ENCODE data around the gene ZC3H6.

Gene ZC3H6, protein sequence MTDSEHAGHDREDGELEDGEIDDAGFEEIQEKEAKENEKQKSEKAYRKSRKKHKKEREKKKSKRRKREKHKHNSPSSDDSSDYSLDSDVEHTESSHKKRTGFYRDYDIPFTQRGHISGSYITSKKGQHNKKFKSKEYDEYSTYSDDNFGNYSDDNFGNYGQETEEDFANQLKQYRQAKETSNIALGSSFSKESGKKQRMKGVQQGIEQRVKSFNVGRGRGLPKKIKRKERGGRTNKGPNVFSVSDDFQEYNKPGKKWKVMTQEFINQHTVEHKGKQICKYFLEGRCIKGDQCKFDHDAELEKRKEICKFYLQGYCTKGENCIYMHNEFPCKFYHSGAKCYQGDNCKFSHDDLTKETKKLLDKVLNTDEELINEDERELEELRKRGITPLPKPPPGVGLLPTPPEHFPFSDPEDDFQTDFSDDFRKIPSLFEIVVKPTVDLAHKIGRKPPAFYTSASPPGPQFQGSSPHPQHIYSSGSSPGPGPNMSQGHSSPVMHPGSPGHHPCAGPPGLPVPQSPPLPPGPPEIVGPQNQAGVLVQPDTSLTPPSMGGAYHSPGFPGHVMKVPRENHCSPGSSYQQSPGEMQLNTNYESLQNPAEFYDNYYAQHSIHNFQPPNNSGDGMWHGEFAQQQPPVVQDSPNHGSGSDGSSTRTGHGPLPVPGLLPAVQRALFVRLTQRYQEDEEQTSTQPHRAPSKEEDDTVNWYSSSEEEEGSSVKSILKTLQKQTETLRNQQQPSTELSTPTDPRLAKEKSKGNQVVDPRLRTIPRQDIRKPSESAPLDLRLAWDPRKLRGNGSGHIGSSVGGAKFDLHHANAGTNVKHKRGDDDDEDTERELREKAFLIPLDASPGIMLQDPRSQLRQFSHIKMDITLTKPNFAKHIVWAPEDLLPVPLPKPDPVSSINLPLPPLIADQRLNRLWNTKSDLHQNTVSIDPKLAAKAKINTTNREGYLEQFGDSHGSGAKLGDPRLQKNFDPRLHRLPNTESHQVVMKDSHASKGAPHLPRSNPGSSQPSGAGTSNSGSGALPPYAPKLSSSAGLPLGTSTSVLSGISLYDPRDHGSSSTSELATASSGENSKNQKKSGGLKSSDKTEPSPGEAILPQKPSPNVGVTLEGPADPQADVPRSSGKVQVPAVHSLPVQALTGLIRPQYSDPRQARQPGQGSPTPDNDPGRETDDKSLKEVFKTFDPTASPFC

DNA sequence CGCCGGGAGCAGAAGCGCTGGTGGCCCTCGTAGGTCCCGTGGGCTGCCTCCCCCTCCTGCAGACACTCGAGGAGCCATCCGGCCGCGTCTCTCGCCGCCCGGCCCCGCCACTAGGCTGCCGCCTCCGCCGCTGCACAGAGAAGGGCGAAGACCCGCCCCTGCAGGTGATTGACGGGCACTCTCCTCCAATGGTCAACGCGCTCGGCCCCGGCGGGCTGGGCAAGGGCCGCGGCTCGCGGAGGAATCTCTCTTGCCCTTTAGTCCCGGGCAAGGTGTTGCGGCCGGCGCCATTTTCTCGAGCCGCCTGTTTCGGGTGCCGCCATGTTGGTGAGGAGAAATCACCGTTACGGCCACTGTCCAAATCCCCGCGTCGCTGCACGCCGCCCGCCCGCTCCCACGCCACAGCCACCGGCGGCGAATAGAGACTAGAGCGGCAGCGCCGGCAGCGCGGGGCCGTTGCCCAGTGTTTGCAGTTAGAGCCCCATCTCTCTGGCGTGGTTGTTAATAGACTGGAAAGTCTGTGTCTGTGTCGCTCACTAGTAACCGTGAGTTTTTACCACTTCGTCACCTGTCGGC lies at the start of gene ZC3H6:
ZC3H6 (plus strand) TSS at position 287 of the 576 bp plus-strand sequence. CDS start 398 bp downstream, outside the sequence.
- DNase-seq (ENCODE audit: low read depth, low spot score): peak; percentile 83

DNA sequence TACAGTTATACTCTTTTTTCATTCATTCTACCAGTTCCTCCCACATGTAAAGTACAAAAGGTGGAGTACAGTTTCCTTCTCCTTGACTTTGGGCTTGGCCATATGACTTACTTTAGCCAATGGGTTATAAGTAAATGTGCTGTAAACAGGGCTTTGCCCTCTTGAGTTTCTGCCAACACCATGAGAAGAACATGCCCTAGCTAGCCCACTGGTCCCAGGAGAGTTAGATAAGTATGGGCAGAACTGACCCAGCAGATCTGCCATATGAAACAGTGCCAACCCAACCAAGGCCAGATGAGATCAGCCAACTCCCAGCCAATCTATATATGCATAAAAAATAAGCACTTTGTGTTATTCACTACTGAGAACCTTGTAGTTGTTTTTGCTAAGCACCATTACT lies 46.0 kb upstream of the ZC3H6 start:
- no peak for DNase-seq (ENCODE audit: low read depth, low spot score)

DNA sequence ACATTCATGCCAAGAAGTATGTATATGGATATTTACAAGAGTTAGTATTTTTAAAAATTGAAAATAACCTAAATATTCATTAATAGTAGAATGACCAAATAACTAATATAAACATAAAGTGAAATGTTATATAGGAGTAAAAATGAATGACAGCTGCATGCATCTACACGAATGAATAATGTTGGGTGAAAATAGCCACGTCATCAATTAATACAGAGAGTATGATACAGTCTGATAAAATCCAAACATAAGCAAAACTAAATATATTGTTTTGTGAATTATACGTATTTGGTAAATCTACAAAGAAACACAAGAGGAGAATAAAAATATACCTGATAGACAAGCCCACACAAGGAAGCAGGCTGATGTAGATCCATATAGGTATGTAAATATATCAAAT lies 45.0 kb upstream of the ZC3H6 start:
- DNase-seq (ENCODE audit: low read depth, low spot score): no peak

DNA sequence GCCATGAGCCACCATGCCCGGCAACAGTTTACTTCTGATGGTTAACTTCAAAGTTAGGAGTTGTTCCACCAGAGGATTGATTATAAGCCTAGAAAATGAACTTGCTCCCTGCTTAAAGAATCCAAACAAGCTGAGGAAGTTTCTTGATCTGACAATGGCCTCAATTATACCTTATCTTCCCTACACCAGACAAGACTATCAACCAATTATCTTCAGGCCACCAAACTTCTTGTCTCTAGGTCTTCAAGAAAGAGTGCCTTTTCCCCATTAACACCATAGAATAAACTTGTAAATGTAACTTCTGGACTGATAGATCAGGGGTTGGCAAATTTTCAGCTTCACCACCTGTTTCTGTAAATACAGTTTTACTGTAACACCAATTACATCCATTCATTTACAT lies 35.5 kb upstream of the ZC3H6 start:
- no peak for DNase-seq (ENCODE audit: low read depth, low spot score)

DNA sequence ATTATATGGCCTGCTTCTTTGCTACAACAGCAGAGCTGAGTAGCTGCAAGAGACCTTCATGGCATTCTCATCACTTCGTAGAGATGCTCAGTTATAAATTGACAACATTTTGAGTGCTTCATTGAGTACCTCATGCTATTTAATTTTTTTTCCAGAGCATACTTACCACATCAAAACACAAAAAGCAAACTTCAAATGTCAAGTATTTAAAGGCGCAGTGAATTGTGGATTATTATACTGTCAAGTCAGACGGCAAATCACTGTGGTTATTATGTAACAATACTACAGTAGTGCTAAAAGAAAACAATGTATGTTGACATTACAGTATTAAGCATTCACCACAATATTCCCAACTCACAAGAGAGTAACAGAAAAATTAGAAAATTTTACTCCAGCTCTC lies 33.0 kb upstream of the ZC3H6 start:
- DNase-seq (ENCODE audit: low read depth, low spot score): no peak

DNA sequence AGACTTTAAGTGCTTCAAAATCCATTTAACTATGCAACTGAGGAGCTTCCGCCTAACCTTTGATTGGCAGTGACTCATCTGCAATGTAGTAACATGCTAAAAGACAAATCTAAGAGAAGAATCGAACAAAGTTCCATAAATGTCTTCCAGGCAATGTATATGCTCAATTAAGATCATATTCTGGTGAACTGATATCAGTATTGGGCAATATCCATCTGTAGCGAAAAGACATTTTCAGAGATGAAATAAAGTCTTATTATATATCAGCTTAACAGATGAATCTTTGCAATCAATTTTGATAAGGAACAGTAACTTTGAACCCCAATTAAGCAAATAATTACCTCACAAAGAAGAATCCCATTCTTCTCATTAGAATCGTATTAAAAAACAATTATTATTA lies 32.2 kb upstream of the ZC3H6 start:
- no peak for DNase-seq (ENCODE audit: low read depth, low spot score)

GRCh38 chr2:112244854-112245253 lies 30.5 kb upstream of the ZC3H6 start:
- DNase-seq (ENCODE audit: low read depth, low spot score): no peak

GRCh38 chr2:112251271-112251670 lies 24.1 kb upstream of the ZC3H6 start:
- no peak for DNase-seq (ENCODE audit: low read depth, low spot score)

DNA sequence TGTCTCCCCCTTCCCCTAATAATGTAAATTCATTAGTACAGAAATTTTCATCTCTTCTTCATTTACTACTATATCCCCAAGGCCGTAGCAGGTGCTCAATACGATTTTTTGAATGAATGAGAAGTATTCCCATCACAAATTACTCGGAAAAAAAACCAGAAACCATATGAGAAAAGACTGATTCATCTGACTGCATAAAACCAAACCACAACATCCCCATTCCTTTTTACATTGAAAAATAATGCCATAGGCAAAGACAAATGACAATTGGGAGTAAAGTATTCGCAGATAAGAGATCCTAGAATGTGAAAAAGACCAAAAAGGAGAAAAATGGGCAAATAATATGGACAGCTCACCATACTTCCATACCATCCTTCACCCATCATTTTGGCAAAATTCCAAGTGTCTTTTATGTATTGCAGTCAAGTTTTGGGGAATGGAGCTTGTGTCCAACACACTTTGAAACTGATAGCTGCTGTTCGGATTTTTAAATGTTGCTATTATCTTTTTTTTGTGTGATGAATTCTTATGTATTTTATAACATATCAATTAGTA lies 22.1 kb upstream of the ZC3H6 start:
- no peak for DNase-seq (ENCODE audit: low read depth, low spot score)

DNA sequence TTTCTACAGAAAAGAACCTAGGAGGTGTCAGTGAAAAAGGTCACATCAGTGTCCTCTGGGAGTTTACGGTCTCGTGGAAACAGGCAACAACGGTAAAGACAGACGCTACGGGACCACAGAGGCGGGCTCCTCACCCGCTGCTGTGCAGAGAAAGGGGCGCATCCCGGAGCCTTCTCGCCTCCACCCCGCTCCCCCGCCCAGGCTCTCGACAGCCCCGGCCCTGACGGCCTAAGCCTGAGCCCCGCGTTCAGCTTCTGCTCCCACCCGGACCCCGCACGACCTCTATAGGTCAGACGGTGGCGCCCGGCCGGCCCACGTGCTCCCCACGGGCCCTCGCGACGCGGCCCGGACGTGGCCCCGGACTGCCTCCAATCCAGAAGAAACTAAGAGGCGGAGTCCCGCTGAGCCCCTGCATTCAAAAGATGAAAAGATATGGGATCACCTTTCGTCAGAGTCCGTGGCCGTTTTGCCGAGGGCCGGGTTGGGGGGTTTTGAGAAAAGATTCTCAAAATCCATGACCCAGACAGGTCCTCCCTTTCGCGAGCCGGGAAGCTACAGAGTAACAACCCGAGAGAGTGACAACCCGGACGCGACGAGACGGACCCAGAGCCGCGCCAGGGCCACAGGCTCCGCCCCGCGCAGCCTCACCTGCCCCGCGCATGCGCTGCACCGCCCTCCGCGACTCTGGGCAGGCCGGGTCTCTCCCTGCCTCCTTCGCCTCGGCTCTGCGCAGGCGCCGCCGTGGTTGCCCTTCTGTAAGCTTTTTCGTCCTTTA lies 20.7 kb upstream of the ZC3H6 start, which contains the start of gene ZC3H8:
ZC3H8 (minus strand) TSS at position 577 of the 775 bp plus-strand sequence; CDS start at position 516, 61 bp downstream.
- peak; percentile 40 for DNase-seq (ENCODE audit: low read depth, low spot score)

DNA sequence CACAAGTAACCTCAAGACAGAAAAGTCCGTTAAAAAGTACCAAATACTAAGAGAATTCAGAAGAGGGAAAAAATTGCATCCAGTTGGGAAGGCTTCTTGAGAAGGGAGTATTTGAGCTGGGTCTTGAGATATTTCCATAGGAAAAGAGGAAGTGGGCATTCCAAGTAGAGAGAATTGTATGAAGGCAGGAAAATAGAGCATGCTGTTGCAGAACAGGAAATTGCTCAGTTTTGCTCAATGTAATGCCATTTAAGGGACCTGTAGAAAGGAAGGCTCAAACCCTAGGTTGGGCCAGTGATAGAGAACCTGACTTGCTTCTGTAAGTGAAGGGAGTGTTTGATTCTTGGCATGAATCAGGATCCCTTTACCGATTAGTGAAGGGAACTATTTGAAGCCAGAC lies 19.5 kb upstream of the ZC3H6 start:
- no peak for DNase-seq (ENCODE audit: low read depth, low spot score)

GRCh38 chr2:112256654-112257053 lies 18.7 kb upstream of the ZC3H6 start:
- no peak for DNase-seq (ENCODE audit: low read depth, low spot score)

- no peak for DNase-seq (ENCODE audit: low read depth, low spot score)
Observed at GRCh38 chr2:112257575-112257974, 17.8 kb upstream of the ZC3H6 start.

DNA sequence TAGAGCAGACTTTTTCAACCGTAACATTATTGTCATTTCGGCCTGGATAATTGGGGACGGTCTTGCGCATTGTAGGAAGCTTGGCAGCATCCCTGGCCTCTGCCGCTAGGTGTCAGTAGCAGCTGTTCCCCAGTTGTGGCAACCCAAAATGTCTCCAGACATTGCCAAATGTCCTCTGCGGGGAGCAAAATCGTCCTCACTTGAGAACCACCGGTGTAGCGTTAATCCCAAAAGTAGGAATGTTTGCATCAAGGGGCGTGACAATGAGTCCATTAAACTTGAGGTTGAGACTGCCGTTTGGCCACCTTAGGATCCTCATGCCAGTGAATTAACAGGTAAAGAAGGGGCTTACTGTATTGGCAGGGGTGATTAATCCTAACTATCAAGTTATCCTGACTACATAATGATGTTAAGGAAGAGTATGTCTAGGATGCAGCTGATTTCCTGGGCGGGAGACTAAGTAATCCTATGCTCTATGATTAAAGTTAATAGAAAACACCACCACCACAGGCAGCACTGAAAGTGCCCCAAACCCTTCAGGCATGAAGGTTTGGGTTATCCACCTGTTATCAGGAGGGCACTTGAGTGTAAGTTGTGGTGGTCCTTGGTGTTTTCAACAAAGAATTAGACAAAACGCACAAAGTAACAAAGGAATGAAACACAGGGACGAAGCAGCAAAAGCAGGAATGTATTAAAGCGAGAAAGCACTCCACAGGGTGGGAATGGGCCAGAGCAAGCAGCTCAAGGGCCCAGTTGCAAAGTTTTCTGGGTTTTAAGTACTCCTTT lies 15.7 kb upstream of the ZC3H6 start:
- DNase-seq (ENCODE audit: low read depth, low spot score): peak; percentile 47

DNA sequence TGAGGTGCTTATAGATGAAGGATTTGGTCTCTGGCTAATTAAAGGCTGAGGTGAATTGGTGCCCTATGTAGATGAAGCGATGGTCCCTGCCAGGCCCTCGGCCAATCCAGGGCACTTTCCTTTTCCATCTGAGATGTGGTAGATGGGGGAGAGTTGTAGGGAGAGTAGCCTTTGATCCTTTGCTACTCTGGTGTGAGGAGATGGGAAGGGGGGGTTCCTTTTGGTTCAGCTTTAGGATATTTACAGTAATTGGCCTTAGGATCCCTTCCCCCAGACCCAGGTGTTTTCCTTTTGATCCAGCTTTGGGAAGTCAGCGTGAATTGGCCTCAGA lies 15.1 kb upstream of the ZC3H6 start:
- no peak for DNase-seq (ENCODE audit: low read depth, low spot score)

DNA sequence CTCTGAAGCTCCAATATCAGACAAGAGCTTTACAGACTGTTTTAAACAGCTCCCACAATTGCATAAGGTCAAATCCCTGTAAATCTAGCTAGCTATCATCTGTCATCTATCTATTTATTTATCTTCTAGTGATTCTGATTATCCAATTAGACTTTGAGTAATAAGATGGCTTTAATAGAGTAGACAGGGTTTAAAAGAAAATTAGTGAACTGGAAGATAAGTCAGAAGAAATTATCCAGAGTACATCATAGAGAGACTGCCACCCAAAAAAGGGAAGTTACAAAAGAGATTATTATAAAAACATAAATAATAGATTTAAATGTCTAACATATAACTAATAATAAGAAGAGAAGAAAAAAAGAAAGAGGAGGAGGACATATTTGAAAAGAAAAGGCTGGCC lies 12.5 kb upstream of the ZC3H6 start:
- no peak for DNase-seq (ENCODE audit: low read depth, low spot score)

- DNase-seq (ENCODE audit: low read depth, low spot score): no peak
Observed at GRCh38 chr2:112268547-112268946, 6.8 kb upstream of the ZC3H6 start.

DNA sequence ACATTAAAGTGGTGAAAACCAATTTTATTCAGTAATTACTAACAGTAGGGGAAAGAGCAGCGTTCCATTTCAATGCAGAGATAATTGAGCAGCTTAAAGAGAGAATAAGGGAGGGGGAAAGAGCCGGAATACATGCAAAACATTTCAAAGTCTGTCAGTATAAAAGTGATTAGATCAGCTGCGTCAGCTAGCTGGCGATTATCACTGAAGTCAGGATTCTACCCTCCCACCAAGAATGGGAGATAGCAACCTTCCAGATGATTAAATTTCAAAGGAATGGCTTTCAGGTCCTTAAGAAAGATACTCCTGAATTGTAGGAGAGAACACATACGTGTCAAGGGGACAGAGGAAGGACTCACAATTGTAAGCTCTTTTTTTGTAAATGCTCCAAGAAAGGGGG lies 2.7 kb upstream of the ZC3H6 start:
- DNase-seq (ENCODE audit: low read depth, low spot score): no peak

- no peak for DNase-seq (ENCODE audit: low read depth, low spot score)
Observed at GRCh38 chr2:112273349-112273748, 2.0 kb upstream of the ZC3H6 start.
